Right lobe of liver (tissue), 4 donors: ENCODE measurements around the gene YTHDC1.

Source experiments
- POLR2A ChIP-seq: fragments of 450-650 bp; IDR thresholded peaks from one replicate; pipeline ENCODE4 v1.6.1; 2017; ENCODE audit warnings: antibody characterized with exemption, mild to moderate bottlenecking
- TF ChIP-seq, protein P1 (sequence below), 4 donors: fragments of 200-600 bp in 3 of 4; fragments of 450-650 bp in 1 of 4; IDR thresholded peaks; one replicate each; pipeline versions ENCODE4 v1.5.1 to v1.8.0; 2016 to 2022; ENCODE audit warnings: antibody characterized with exemption in 4 of 4, mild to moderate bottlenecking in 2 of 4
- donor health status: DM: no; HTN: no; CAD: no.
- donor health status: DM: no; HTN: no; CAD: no.
- donor health status: DM: no; HTN: yes; CAD: no.

DNA sequence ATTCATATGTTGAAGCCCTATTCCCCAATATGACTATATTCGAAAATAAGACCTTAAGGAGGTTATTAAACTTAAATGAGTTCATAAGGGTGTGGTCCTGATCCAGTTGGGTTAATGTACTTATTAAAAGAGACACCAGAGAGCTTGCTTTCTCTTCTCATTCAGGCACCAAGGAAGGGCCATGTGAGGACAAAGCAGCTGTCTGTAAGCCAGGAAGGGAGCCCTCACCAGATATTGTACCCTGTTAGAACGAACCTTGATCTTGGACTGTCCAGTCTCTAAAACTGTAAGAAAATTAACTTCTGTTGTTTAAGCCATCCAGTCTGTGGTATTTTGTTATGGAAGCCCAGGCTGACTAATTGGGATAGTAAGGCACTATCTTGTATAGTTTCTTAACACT lies 9.1 kb upstream of the YTHDC1 start:
- TF ChIP-seq, protein P1, sequence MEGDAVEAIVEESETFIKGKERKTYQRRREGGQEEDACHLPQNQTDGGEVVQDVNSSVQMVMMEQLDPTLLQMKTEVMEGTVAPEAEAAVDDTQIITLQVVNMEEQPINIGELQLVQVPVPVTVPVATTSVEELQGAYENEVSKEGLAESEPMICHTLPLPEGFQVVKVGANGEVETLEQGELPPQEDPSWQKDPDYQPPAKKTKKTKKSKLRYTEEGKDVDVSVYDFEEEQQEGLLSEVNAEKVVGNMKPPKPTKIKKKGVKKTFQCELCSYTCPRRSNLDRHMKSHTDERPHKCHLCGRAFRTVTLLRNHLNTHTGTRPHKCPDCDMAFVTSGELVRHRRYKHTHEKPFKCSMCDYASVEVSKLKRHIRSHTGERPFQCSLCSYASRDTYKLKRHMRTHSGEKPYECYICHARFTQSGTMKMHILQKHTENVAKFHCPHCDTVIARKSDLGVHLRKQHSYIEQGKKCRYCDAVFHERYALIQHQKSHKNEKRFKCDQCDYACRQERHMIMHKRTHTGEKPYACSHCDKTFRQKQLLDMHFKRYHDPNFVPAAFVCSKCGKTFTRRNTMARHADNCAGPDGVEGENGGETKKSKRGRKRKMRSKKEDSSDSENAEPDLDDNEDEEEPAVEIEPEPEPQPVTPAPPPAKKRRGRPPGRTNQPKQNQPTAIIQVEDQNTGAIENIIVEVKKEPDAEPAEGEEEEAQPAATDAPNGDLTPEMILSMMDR (IDR thresholded peaks at IDR 0.05), result no peak
- no peak for TF ChIP-seq POLR2A
